Tibial artery (tissue), 4 donors: ENCODE measurements around the gene SLC6A13.

Experiments used
- DNase-seq, 2 donors: peaks; one replicate each; pipeline ENCODE4 v3.0.0-alpha.2; 2019
- H3K27ac ChIP-seq, 2 donors: fragments of 200-600 bp; sonication (generic) in 1 of 2; 1 replicate in 1 of 2; 2 replicates in 1 of 2; pipeline ENCODE4 v1.5.1; 2018 to 2019; ENCODE audit warnings: mild to moderate bottlenecking in 1 of 2
- H3K27me3 ChIP-seq, 2 donors: fragments of 200-600 bp; sonication (generic) in 1 of 2; one replicate each; pipeline versions ENCODE4 v1.5.1 to v1.6.0; 2016 to 2019
- H3K36me3 ChIP-seq, 3 donors: fragments of 200-600 bp; sonication (generic) in 2 of 3; one replicate each; pipeline ENCODE4 v1.5.1; 2016 to 2019; ENCODE audit warnings: mild to moderate bottlenecking in 2 of 3
- H3K4me1 ChIP-seq, 4 donors: fragments of 200-600 bp; sonication (generic) in 2 of 4; 1 replicate in 3 of 4; 2 replicates in 1 of 4; pipeline ENCODE4 v1.5.1; 2016 to 2019
- H3K4me3 ChIP-seq, 2 donors: fragments of 200-600 bp; sonication (generic) in 1 of 2; 1 replicate in 1 of 2; 2 replicates in 1 of 2; pipeline ENCODE4 v1.5.1; 2018 to 2019; ENCODE audit warnings: mild to moderate bottlenecking in 2 of 2
- H3K9me3 ChIP-seq, 3 donors: fragments of 200-600 bp; sonication (generic) in 1 of 3; one replicate each; pipeline ENCODE4 v1.5.1; 2016 to 2019
- intact Hi-C: fragments of 100-400 bp; cut with DNase I; formaldehyde crosslinking; loops from one replicate; pipeline ENCODE4 v1.15.0; 2023; ENCODE audit warnings: low total_unique reads
- TF ChIP-seq, protein P1 (sequence below), 2 experiments: fragments of 200-600 bp in 1 of 2; fragments of 450-650 bp in 1 of 2; IDR thresholded peaks; one replicate each; pipeline ENCODE4 v1.5.1; 2017 to 2019; ENCODE audit warnings: antibody characterized with exemption in 2 of 2, mild to moderate bottlenecking in 1 of 2, moderate library complexity in 1 of 2

Gene SLC6A13

DNA sequence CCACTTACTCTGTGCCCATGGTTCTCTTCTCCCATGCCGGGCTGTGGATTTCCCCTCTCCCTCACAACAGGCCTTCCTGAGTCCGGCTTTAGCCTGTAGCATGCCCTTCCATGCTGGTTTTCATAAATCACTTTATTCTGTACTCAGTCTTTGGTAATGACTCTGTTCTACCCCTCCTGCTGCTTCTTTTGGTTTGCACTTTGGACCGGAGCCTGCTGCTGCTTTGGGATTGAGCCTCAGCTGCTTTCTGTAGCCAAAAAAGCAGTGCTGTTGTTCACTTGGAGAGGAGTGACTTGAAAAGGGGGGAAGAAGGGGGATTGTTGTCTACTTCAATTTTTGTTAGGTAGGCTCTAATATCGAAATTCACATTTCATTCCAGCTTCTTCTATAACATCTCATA lies 8.5 kb upstream of the SLC6A13 start:
- no peak overlapping the region for H3K4me3 ChIP-seq
- no peaks in the 10 kb centered on the region for H3K9me3 ChIP-seq
- no peaks in the 10 kb centered on the region for H3K27me3 ChIP-seq
- H3K4me1 ChIP-seq: no peaks in the 10 kb centered on the region
- no peak overlapping the region for H3K27ac ChIP-seq
- no peaks in the 10 kb centered on the region for H3K36me3 ChIP-seq
- DNase-seq: no peak
- intact Hi-C loops: no loop called here
- TF ChIP-seq, protein P1, sequence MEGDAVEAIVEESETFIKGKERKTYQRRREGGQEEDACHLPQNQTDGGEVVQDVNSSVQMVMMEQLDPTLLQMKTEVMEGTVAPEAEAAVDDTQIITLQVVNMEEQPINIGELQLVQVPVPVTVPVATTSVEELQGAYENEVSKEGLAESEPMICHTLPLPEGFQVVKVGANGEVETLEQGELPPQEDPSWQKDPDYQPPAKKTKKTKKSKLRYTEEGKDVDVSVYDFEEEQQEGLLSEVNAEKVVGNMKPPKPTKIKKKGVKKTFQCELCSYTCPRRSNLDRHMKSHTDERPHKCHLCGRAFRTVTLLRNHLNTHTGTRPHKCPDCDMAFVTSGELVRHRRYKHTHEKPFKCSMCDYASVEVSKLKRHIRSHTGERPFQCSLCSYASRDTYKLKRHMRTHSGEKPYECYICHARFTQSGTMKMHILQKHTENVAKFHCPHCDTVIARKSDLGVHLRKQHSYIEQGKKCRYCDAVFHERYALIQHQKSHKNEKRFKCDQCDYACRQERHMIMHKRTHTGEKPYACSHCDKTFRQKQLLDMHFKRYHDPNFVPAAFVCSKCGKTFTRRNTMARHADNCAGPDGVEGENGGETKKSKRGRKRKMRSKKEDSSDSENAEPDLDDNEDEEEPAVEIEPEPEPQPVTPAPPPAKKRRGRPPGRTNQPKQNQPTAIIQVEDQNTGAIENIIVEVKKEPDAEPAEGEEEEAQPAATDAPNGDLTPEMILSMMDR (IDR thresholded peaks at IDR 0.05): no peak

DNA sequence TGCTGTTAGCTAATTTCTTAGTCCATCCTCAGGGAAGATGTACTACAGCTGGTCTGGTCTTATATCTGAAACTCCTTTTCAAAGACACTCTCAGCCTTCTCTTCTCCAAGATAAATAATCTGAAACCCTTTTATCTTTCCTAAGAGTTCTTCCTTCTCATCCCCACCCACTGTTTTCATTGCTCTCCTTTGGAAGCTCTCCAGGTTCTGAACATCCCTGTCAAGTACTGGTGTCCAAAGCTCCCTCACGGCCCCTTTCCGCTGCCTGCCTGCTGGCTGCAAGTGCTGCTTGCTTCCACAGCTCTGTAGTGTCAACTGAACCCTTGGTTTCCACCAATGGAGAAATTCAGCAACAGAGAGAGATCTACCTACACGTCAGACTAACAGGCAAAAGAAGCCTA lies 6.6 kb upstream of the SLC6A13 start:
- DNase-seq: no peak

DNA sequence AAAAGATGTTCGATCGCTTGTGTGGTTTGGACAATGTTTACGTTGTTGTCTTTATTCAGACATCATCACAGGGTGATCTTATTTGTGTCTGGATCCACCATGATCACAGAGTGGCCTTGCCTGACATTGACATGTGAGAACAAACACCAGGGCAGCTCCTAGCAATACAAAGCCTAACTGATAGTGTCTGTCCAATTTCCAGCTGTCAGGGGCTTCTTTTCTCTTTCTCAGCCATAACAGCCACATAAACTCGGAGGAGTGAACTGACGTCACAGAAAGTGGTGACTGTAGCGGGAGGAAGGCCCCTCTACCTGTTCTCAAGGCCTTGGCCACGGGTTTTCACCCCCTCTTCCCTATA lies 5.8 kb upstream of the SLC6A13 start:
- H3K9me3 ChIP-seq: no peaks in the 10 kb centered on the region
- H3K4me3 ChIP-seq: no peak overlapping the region
- TF ChIP-seq, protein P1 (IDR thresholded peaks at IDR 0.05): no peak
- peaks cover 0 to 6% of the 10 kb centered on the region in 2 donors for H3K27me3 ChIP-seq
- H3K27ac ChIP-seq: no peak overlapping the region
- DNase-seq: no peak
- H3K36me3 ChIP-seq: no peaks in the 10 kb centered on the region
- intact Hi-C loops: no loop called here
- H3K4me1 ChIP-seq: no peaks in the 10 kb centered on the region

More for the DNA sequence above, 6.6 kb upstream of the SLC6A13 start:
- Histone ChIP-seq H3K9me3 (no peaks in the 10 kb centered on the region), H3K4me1 (no peaks in the 10 kb centered on the region), H3K4me3 (no peak overlapping the region), H3K36me3 (no peaks in the 10 kb centered on the region), H3K27ac (no peak overlapping the region), H3K27me3 (no peaks in the 10 kb centered on the region)
- intact Hi-C loops: no loop called here
- TF ChIP-seq, protein P1 (IDR thresholded peaks at IDR 0.05): no peak

DNA sequence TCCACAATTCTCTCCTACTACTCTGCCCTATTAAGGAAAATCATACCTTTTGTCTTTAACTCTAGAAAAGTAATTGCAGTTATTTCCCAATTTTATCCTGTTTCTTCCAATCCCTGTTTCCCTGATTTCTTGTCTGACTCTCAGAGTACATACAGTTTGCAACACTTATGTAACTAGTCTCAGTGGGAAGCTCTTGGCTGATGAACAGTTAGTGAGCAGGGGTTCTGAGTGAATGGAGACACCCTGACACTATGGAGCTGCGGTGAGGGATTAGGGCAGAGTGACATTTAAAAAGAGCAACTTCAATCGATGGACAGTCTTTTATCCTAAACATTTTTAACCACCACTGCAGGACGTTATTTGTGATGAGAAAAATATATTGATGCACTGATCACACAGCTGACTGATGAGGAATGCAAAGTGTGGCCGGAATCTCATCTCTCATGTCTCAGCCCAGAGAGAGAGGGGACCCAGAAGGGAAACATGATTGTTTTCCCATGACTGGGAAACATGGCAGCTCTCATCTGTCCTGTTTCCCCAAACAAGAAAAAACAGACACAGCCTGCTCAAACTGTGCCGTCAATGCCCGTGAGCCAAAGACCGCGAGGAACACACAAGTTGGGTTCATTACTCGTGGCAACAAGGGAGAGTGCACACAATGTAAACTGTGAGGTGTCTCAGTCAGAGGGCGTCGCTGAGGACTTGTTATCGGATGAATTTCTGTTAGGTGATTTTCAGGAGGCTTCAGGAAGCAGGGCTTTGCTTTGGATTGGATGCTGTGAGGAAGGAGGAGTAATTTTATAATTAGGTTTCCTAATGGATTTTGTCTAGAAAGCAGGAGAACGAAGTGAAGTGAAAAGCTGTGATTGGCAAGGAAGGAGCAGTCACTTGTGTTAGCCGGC lies 5.2 kb upstream of the SLC6A13 start:
- H3K4me3 ChIP-seq: no peak overlapping the region
- peaks cover 0 to 11% of the 10 kb centered on the region in 2 donors for H3K27me3 ChIP-seq
- intact Hi-C loops: no loop called here
- TF ChIP-seq, protein P1 (IDR thresholded peaks at IDR 0.05): no peak
- H3K4me1 ChIP-seq: no peaks in the 10 kb centered on the region
- H3K9me3 ChIP-seq: no peaks in the 10 kb centered on the region
- H3K27ac ChIP-seq: no peak overlapping the region
- DNase-seq: no peak
- H3K36me3 ChIP-seq: no peaks in the 10 kb centered on the region

DNA sequence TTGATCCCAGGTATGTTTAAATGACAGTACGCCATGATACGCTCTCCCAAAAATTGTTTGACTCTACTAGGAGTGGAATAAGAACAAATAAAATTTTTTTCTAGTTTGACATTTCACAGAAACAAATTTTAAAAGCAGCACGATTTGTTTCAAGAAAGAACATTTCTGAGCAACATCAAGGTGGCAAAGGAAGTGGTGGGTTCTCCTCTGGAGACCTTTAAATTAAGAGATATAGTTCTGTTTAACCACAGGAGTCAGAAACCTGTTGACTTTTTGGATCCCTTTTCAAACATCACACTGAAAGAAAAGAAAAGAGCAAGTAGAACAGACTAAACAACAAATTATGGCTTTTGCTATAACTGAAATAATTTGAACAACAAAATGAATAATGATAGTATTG lies 2.5 kb upstream of the SLC6A13 start:
- Histone ChIP-seq H3K36me3 (no peaks in the 10 kb centered on the region), H3K4me3 (no peak overlapping the region), H3K27me3 (peaks cover 0 to 22% of the 10 kb centered on the region in 2 donors), H3K27ac (no peak overlapping the region), H3K4me1 (no peaks in the 10 kb centered on the region), H3K9me3 (no peaks in the 10 kb centered on the region)
- intact Hi-C loops: no loop called here
- TF ChIP-seq, protein P1 (IDR thresholded peaks at IDR 0.05): no peak
- DNase-seq: no peak
